Mesothelial cell of epicardium (in vitro differentiated cells): ENCODE results near the gene FEV. TPM values are rescaled to one million over a fixed set of nuclear protein-coding genes. Genes with fewer than 3 reads are reported as not detected.

Experiments
- DNase-seq, 2 experiments: peaks; one replicate each; pipeline ENCODE4 v3.0.0; 2021; ENCODE audit warnings: low spot score in 2 of 2; ENCODE audit not compliant: unreplicated experiment in 2 of 2
- H3K27ac Mint-ChIP-seq: 2 replicates; pipeline ENCODE4 v1.8.0; 2021; ENCODE audit warnings: mixed read lengths
- H3K27me3 Mint-ChIP-seq: 2 replicates; pipeline ENCODE4 v1.8.0; 2021; ENCODE audit warnings: low read depth, mixed read lengths
- H3K36me3 Mint-ChIP-seq: 2 replicates; pipeline ENCODE4 v1.8.0; 2021; ENCODE audit warnings: mixed read lengths
- H3K4me1 Mint-ChIP-seq: 2 replicates; pipeline ENCODE4 v1.8.0; 2021; ENCODE audit warnings: mixed read lengths
- H3K4me3 Mint-ChIP-seq: 2 replicates; pipeline ENCODE4 v1.8.0; 2021; ENCODE audit warnings: mild to moderate bottlenecking, moderate library complexity, mixed read lengths
- H3K9me3 Mint-ChIP-seq: 2 replicates; pipeline ENCODE4 v1.8.0; 2021; ENCODE audit warnings: mixed read lengths
- total RNA-seq: library from RNA; stranded (reverse); gene quantifications from 3 replicates; pipeline ENCODE4 v1.2.1, GENCODE V29; 2021
- TF ChIP-seq, protein P1 (sequence below): fragments of 200-600 bp; sonication (generic); IDR thresholded peaks from one replicate; pipeline ENCODE4 v1.5.0; 2021; ENCODE audit warnings: antibody characterized with exemption; ENCODE audit not compliant: unreplicated experiment

FEV gene
- total RNA-seq, 1 donor from 2014 or later, result 0.29 TPM

- Mint-ChIP-seq H3K27me3 (peaks cover 94% of the 10 kb centered on the region), H3K4me1 (peaks cover 26% of the 10 kb centered on the region), H3K9me3 (no peaks in the 10 kb centered on the region), H3K36me3 (no peaks in the 10 kb centered on the region), H3K4me3 (peak overlapping the region; percentile 43), H3K27ac (no peak overlapping the region)
- no peak for DNase-seq
- TF ChIP-seq, protein P1, sequence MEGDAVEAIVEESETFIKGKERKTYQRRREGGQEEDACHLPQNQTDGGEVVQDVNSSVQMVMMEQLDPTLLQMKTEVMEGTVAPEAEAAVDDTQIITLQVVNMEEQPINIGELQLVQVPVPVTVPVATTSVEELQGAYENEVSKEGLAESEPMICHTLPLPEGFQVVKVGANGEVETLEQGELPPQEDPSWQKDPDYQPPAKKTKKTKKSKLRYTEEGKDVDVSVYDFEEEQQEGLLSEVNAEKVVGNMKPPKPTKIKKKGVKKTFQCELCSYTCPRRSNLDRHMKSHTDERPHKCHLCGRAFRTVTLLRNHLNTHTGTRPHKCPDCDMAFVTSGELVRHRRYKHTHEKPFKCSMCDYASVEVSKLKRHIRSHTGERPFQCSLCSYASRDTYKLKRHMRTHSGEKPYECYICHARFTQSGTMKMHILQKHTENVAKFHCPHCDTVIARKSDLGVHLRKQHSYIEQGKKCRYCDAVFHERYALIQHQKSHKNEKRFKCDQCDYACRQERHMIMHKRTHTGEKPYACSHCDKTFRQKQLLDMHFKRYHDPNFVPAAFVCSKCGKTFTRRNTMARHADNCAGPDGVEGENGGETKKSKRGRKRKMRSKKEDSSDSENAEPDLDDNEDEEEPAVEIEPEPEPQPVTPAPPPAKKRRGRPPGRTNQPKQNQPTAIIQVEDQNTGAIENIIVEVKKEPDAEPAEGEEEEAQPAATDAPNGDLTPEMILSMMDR, result no peak
These were observed 524 bp upstream of the FEV start for GRCh38 chr2:218985325-218986091.

DNA sequence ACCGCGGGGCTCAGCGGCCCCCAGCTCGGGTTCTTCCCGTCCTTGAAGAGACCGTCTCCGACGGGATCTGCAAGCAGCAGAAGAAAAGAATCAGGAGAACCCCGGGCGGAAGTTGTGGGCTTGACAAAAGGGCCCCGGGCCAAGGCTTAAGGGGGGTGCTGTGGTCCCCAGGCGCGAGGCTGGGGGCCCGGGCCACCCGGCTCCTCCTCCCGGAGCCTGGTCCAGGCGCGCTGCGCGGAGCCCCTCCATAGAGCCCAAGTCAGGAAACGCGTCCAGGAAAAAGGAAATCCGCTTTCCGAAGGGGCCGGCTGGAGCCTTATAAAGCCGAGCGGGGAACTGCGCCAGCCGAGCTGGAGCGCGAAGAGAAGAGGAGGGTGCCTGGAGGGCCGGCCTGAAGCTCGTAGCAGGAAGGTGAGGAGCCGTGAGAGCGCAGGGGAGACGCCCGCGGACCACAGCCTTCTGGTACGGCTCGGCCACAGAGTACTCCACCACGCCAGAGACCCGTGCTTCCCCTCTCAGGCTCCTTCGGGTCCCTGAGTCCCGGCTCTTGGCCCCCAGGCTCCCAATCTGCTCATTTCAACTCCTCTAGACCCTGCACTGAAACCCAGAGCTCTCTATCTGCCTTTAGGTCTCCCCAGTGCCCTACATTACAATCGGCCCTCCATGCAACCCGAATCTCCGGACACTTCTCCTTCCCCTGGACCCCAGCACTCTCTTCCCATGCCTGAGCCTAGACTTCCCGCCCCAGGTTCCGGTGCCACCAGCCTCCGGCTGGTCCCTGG, 554 bp downstream of the FEV start:
- H3K27me3 Mint-ChIP-seq, result peaks cover 93% of the 10 kb centered on the region
- no peak overlapping the region for H3K27ac Mint-ChIP-seq
- no peaks in the 10 kb centered on the region for H3K9me3 Mint-ChIP-seq
- DNase-seq, result no peak
- H3K36me3 Mint-ChIP-seq, result no peaks in the 10 kb centered on the region
- peak overlapping the region; percentile 64 for H3K4me3 Mint-ChIP-seq
- H3K4me1 Mint-ChIP-seq, result peaks cover 31% of the 10 kb centered on the region
- TF ChIP-seq, protein P1, result no peak

GRCh38 chr2:218983934-218984238, 1.1 kb downstream of the FEV start:
- TF ChIP-seq, protein P1, result no peak
- Mint-ChIP-seq H3K27ac (no peak overlapping the region), H3K36me3 (no peaks in the 10 kb centered on the region), H3K4me3 (no peak overlapping the region), H3K4me1 (peaks cover 32% of the 10 kb centered on the region), H3K9me3 (no peaks in the 10 kb centered on the region), H3K27me3 (peaks cover 92% of the 10 kb centered on the region)
- no peak for DNase-seq

- Mint-ChIP-seq H3K4me1 (peaks cover 32% of the 10 kb centered on the region), H3K36me3 (no peaks in the 10 kb centered on the region), H3K27ac (no peak overlapping the region), H3K9me3 (no peaks in the 10 kb centered on the region), H3K4me3 (no peak overlapping the region), H3K27me3 (peaks cover 92% of the 10 kb centered on the region)
- TF ChIP-seq, protein P1, result no peak
- no peak for DNase-seq
These were observed 1.6 kb downstream of the FEV start for GRCh38 chr2:218983263-218983933.

DNA sequence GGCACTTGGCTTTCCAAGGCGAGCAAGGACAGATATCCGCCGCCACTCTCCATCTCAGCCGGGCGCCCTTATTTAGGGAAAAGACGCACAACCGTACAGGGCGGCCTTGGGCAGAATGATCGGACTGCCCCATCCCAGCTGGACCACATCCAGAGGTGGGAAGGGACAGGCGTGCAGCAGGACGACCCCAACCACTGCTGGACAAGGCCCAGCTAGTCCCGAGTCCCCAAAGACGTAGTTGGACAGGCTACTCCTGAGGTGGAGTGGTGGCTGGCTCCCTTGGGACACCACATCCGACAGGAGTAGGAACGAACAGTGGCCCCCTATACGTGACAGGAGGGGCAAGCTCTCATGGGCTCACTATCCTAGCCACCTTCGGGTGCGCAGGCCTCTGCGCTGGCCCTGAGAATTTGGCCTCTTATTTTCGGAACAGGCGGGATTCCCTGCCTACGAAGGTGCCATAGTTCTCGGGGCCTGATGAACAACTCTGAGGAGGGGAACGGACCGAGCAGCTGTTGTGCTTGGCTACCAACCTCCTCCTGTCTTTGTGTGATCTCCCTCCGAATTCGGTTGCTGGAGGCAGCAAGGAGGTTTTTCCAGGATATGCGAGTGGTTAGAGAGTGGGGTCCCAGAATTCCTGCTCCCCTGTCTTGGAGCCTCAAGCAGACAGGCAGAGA, 2.3 kb downstream of the FEV start:
- peak overlapping the region; percentile 47 for H3K4me3 Mint-ChIP-seq
- no peaks in the 10 kb centered on the region for H3K36me3 Mint-ChIP-seq

More for the DNA sequence above, 2.3 kb downstream of the FEV start:
- H3K27ac Mint-ChIP-seq, result no peak overlapping the region
- TF ChIP-seq, protein P1, result no peak
- H3K4me1 Mint-ChIP-seq, result peaks cover 32% of the 10 kb centered on the region
- peaks cover 92% of the 10 kb centered on the region for H3K27me3 Mint-ChIP-seq
- H3K9me3 Mint-ChIP-seq, result no peaks in the 10 kb centered on the region
- no peak for DNase-seq
